A549 (cell line): ENCODE data around the gene LOC101059915.
"Not testable (repeated sequence)": the region's sequence is repeated elsewhere in the genome, so short reads cannot be mapped to it uniquely, and the experiment has no call there.

Source experiments
- ATAC-seq, 2 experiments: fragments of 200-7000 bp in 1 of 2; fragments of >200 bp in 1 of 2; cut with Nextera tagmentation in 1 of 2; cut with Tn5 transposase in 1 of 2; 3 replicates each; pipeline versions ENCODE4 v1.8.0 to v1.9.1; 2018 to 2020; ENCODE audit warnings: mild to moderate bottlenecking in 1 of 2, moderate library complexity in 1 of 2
- CTCF ChIA-PET: fragments of 300-600 bp; sonication (Branson Sonifier 250); formaldehyde crosslinking; extraction: SDS; loops from one replicate; lab custom pipeline; 2021; ENCODE audit warnings: antibody characterized with exemption, inconsistent platforms; lab: Yijun Ruan, JAX
- POLR2A ChIA-PET: fragments of 350-600 bp; formaldehyde crosslinking; extraction: SDS; loops from one replicate; lab custom pipeline; 2021; ENCODE audit warnings: antibody characterized with exemption, inconsistent platforms; lab: Yijun Ruan, JAX
- DNase-seq, 2 experiments: peaks; one replicate each; pipeline versions ENCODE4 v3.0.0 to v3.0.0-alpha.2; 2011 to 2016; ENCODE audit warnings: low read depth in 1 of 2, low spot score in 1 of 2
- FAIRE-seq: peaks from 2 replicates; lab custom pipeline; 2011; peaks lifted over from hg19 to GRCh38; lab: Jason Lieb, UNC
- H3K27ac ChIP-seq, 2 experiments: fragments of >200 bp; sonication (Bioruptor Twin); formaldehyde crosslinking; 3 replicates each; pipeline ENCODE4 v1.5.1; 2016 to 2017
- H3K4me1 ChIP-seq: fragments of >200 bp; sonication (Bioruptor Twin); formaldehyde crosslinking; 3 replicates; pipeline ENCODE4 v1.6.1; 2016
- H3K4me2 ChIP-seq: fragments of >200 bp; sonication (Bioruptor Twin); formaldehyde crosslinking; 3 replicates; pipeline ENCODE4 v1.6.1; 2016
- H3K4me3 ChIP-seq: fragments of >200 bp; sonication (Bioruptor Twin); formaldehyde crosslinking; 3 replicates; pipeline ENCODE4 v1.5.1; 2016
- H3K9me3 ChIP-seq: fragments of >200 bp; sonication (Bioruptor Twin); formaldehyde crosslinking; 3 replicates; pipeline ENCODE4 v1.6.1; 2016
- CHD4 ChIP-seq: fragments of 200-600 bp; sonication (generic); IDR thresholded peaks from 2 replicates; pipeline ENCODE4 v1.6.1; 2016; ENCODE audit warnings: antibody characterized with exemption, mild to moderate bottlenecking, borderline replicate concordance
- EP300 ChIP-seq, 2 experiments: fragments of >200 bp; sonication (Bioruptor Twin); formaldehyde crosslinking; IDR thresholded peaks; 2 replicates in 1 of 2; 3 replicates in 1 of 2; pipeline ENCODE4 v1.6.1; 2016 to 2017
- ESRRA ChIP-seq: fragments of 150-350 bp; IDR thresholded peaks from 2 replicates; pipeline ENCODE4 v1.6.1; 2014; ENCODE audit warnings: mild to moderate bottlenecking, low read length, borderline replicate concordance
- KDM1A ChIP-seq: fragments of 200-600 bp; sonication (generic); IDR thresholded peaks from 2 replicates; pipeline ENCODE4 v1.6.1; 2016; ENCODE audit warnings: low read depth, mild to moderate bottlenecking
- NFE2L2 ChIP-seq: fragments of 150-350 bp; conservative IDR thresholded peaks from 2 replicates; pipeline ENCODE4 v1.6.1; 2014; ENCODE audit warnings: low read length
- PBX3 ChIP-seq: IDR thresholded peaks from 2 replicates; pipeline ENCODE4 v1.6.1; 2012
- PHF8 ChIP-seq: fragments of 200-600 bp; sonication (generic); IDR thresholded peaks from 2 replicates; pipeline ENCODE4 v1.6.1; 2016; ENCODE audit warnings: low read depth, mild to moderate bottlenecking, antibody characterized with exemption, moderate library complexity, borderline replicate concordance
- RAD21 ChIP-seq, 2 experiments: fragments of >200 bp in 1 of 2; sonication (Bioruptor Twin) in 1 of 2; formaldehyde crosslinking in 1 of 2; IDR thresholded peaks in 1 of 2; conservative IDR thresholded peaks in 1 of 2; 2 replicates in 1 of 2; 3 replicates in 1 of 2; pipeline ENCODE4 v1.6.1; 2012 to 2018; ENCODE audit warnings: inconsistent platforms in 1 of 2
- TFCP2L1 ChIP-seq: fragments of 250-450 bp; sonication (Bioruptor Pico); IDR thresholded peaks from 2 replicates; pipeline ENCODE4 v1.5.0; 2021; ENCODE audit warnings: mild to moderate bottlenecking
- WGBS: methylation state at CpG from one replicate; pipeline ENCODE4 v1.1.6; 2017; ENCODE audit errors: missing lambda C conversion rate; 5-methylcytosine and 5-hydroxymethylcytosine counted together

Gene LOC101059915

GRCh38 chrX:71671938-71672337 is 4.6 kb downstream of the LOC101059915 start:
- POLR2A ChIA-PET: no interaction called here
- no peaks in the 10 kb centered on the region for H3K9me3 ChIP-seq
- no peak overlapping the region for H3K27ac ChIP-seq
- CTCF ChIA-PET: no interaction called here
- FAIRE-seq: no peak
- DNase-seq: no peak
- no peak for ATAC-seq
- WGBS: 80% methylated on average over 11 of the region's 11 CpGs
- H3K4me1 ChIP-seq: no peaks in the 10 kb centered on the region
- no peak overlapping the region for H3K4me2 ChIP-seq
- H3K4me3 ChIP-seq: no peak overlapping the region
- no peak for TF ChIP-seq ESRRA
- TF ChIP-seq KDM1A: no peak
- no peak for TF ChIP-seq CHD4
- no peak for TF ChIP-seq EP300 (IDR thresholded peaks at IDR 0.05)
- TF ChIP-seq PBX3: no peak
- no peak for TF ChIP-seq TFCP2L1 (CRISPR knock-in tag)
- TF ChIP-seq RAD21 (conservative IDR thresholded peaks at IDR 0.05 in 1 of 2, IDR thresholded peaks at IDR 0.05 in 1 of 2): no peak
- TF ChIP-seq PHF8: no peak

GRCh38 chrX:71675636-71676035 is 8.3 kb downstream of the LOC101059915 start:
- H3K4me1 ChIP-seq, H3K9me3 ChIP-seq, H3K4me3 ChIP-seq, POLR2A ChIA-PET, DNase-seq, ATAC-seq, H3K4me2 ChIP-seq, FAIRE-seq, CTCF ChIA-PET, H3K27ac ChIP-seq: not testable (repeated sequence)
- no CpG with 5 or more reads among the region's 23 CpGs for WGBS

- H3K4me1 ChIP-seq, H3K4me3 ChIP-seq, H3K9me3 ChIP-seq, ATAC-seq, POLR2A ChIA-PET, DNase-seq, FAIRE-seq, H3K4me2 ChIP-seq, H3K27ac ChIP-seq, CTCF ChIA-PET: not testable (repeated sequence)
- WGBS: no CpG with 5 or more reads among the region's 43 CpGs
Observed at GRCh38 chrX:71676068-71676795, 8.9 kb downstream of the LOC101059915 start.

- FAIRE-seq, POLR2A ChIA-PET, H3K4me2 ChIP-seq, H3K9me3 ChIP-seq, CTCF ChIA-PET, ATAC-seq, H3K4me3 ChIP-seq, DNase-seq, H3K4me1 ChIP-seq, H3K27ac ChIP-seq: not testable (repeated sequence)
- 36% methylated on average over 4 of the region's 6 CpGs for WGBS
Observed at GRCh38 chrX:71677195-71677594, 9.8 kb downstream of the LOC101059915 start.

GRCh38 chrX:71679575-71680207 is 12.3 kb downstream of the LOC101059915 start:
- no peak overlapping the region for H3K4me2 ChIP-seq
- TF ChIP-seq NFE2L2: no peak

GRCh38 chrX:71696641-71697465 is 29.5 kb downstream of the LOC101059915 start:
- ATAC-seq: peak; percentile 80 to 85; a peak in 5 of 6 replicates

More at GRCh38 chrX:71679575-71680207, 12.3 kb downstream of the LOC101059915 start:
- FAIRE-seq: no peak
- CTCF ChIA-PET: no interaction called here
- Histone ChIP-seq H3K4me1 (no peaks in the 10 kb centered on the region), H3K27ac (no peak overlapping the region), H3K9me3 (no peaks in the 10 kb centered on the region), H3K4me3 (no peak overlapping the region)
- 55% methylated on average over 4 of the region's 4 CpGs for WGBS
- DNase-seq: no peak
- no peak for ATAC-seq
- POLR2A ChIA-PET: no interaction called here

GRCh38 chrX:71697466-71698298 is 30.3 kb downstream of the LOC101059915 start:
- H3K4me1 ChIP-seq, DNase-seq, H3K4me2 ChIP-seq, H3K9me3 ChIP-seq, ATAC-seq, CTCF ChIA-PET, POLR2A ChIA-PET, H3K4me3 ChIP-seq, FAIRE-seq, H3K27ac ChIP-seq: not testable (repeated sequence)
- WGBS: no CpG with 5 or more reads among the region's 17 CpGs

More at GRCh38 chrX:71696641-71697465, 29.5 kb downstream of the LOC101059915 start:
- POLR2A ChIA-PET, H3K27ac ChIP-seq, H3K4me1 ChIP-seq, H3K9me3 ChIP-seq, DNase-seq, FAIRE-seq, CTCF ChIA-PET, H3K4me2 ChIP-seq, H3K4me3 ChIP-seq: not testable (repeated sequence)
- no CpG with 5 or more reads among the region's 24 CpGs for WGBS
